ENCODE results near the gene CAPN12.

DNA sequence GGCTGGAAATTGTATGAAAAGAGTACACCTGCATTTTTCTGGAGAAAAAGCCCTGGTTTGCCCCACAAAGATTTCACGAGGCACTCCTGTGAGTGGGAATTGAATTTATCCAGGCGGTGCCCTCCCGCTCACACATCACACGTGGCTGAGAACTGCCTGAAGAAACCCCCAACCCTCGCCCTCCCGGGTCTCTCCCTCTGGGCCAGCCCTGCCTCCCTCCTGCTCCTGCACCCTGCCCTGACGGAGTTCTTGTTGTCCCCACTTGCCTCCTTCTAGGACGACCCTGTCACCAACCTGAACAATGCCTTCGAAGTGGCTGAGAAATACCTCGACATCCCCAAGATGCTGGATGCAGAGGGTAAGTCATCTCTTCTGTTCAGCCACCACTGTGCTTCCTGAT, 35.2 kb downstream of the CAPN12 start:
- TF ChIP-seq HDAC2 (IDR thresholded peaks at IDR 0.05; ENCODE audit: borderline replicate concordance in 1 of 2, low read depth in 2 of 2, low read length in 2 of 2) (no peak), POLR2AphosphoS5 (IDR thresholded peaks at IDR 0.05; ENCODE audit: low read depth, low read length) (no peak), EP300 (IDR thresholded peaks at IDR 0.05; ENCODE audit: borderline replicate concordance in 1 of 2, low read depth in 2 of 2, low read length in 2 of 2) (no peak), MAFK (IDR thresholded peaks at IDR 0.05; ENCODE audit: low read depth, low read length) (no peak), POLR2A (IDR thresholded peaks at IDR 0.05; ENCODE audit: control extremely low read depth in 1 of 2, low read depth in 2 of 2, low read length in 2 of 2) (no peak), CBX8 (IDR thresholded peaks at IDR 0.05; ENCODE audit: borderline replicate concordance, low read depth, low read length) (no peak), GABPA (IDR thresholded peaks at IDR 0.05; ENCODE audit: borderline replicate concordance, insufficient read depth, low read length) (no peak), BCL11A (IDR thresholded peaks at IDR 0.05; ENCODE audit: low read depth in 2 of 2, low read length in 2 of 2) (no peak), HDAC6 (IDR thresholded peaks at IDR 0.05; ENCODE audit: low read depth, low read length) (no peak), ATF3 (IDR thresholded peaks at IDR 0.05; ENCODE audit: insufficient read depth, low read depth, low read length) (no peak), CEBPB (IDR thresholded peaks at IDR 0.05; ENCODE audit: low read depth, low read length) (no peak), CHD2 (IDR thresholded peaks at IDR 0.05; ENCODE audit: low read length) (no peak)
- TF ChIP-seq, protein P1, sequence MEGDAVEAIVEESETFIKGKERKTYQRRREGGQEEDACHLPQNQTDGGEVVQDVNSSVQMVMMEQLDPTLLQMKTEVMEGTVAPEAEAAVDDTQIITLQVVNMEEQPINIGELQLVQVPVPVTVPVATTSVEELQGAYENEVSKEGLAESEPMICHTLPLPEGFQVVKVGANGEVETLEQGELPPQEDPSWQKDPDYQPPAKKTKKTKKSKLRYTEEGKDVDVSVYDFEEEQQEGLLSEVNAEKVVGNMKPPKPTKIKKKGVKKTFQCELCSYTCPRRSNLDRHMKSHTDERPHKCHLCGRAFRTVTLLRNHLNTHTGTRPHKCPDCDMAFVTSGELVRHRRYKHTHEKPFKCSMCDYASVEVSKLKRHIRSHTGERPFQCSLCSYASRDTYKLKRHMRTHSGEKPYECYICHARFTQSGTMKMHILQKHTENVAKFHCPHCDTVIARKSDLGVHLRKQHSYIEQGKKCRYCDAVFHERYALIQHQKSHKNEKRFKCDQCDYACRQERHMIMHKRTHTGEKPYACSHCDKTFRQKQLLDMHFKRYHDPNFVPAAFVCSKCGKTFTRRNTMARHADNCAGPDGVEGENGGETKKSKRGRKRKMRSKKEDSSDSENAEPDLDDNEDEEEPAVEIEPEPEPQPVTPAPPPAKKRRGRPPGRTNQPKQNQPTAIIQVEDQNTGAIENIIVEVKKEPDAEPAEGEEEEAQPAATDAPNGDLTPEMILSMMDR (IDR thresholded peaks at IDR 0.05; ENCODE audit: control extremely low read depth in 1 of 3, insufficient read depth in 1 of 3, low read depth in 1 of 3, low read length in 3 of 3), result no peak
- TF ChIP-seq, protein P2, sequence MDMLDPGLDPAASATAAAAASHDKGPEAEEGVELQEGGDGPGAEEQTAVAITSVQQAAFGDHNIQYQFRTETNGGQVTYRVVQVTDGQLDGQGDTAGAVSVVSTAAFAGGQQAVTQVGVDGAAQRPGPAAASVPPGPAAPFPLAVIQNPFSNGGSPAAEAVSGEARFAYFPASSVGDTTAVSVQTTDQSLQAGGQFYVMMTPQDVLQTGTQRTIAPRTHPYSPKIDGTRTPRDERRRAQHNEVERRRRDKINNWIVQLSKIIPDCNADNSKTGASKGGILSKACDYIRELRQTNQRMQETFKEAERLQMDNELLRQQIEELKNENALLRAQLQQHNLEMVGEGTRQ (IDR thresholded peaks at IDR 0.05; ENCODE audit: low read length), result no peak
